Transverse colon (tissue), 4 donors: Measurements from ENCODE around the gene PRMT2.

Experiments
- CTCF ChIP-seq, 5 experiments: fragments of 200-600 bp in 3 of 5; fragments of 450-650 bp in 2 of 5; sonication (generic) in 3 of 5; IDR thresholded peaks; 1 replicate in 2 of 5; 2 replicates in 3 of 5; pipeline ENCODE4 v1.5.1; 2016 to 2017; ENCODE audit warnings: antibody characterized with exemption in 5 of 5, inconsistent platforms in 3 of 5, mild to moderate bottlenecking in 2 of 5, moderate library complexity in 1 of 5
- EP300 ChIP-seq: sonication (generic); formaldehyde crosslinking; IDR thresholded peaks from one replicate; pipeline ENCODE4 v1.6.1; 2017; ENCODE audit warnings: antibody characterized with exemption, low read depth
- POLR2A ChIP-seq: fragments of 450-650 bp; IDR thresholded peaks from one replicate; pipeline ENCODE4 v1.6.1; 2016; ENCODE audit warnings: antibody characterized with exemption, mild to moderate bottlenecking, moderate library complexity
- POLR2AphosphoS5 ChIP-seq, 3 donors: sonication (generic); formaldehyde crosslinking; IDR thresholded peaks; one replicate each; pipeline ENCODE4 v1.6.1; 2016; ENCODE audit warnings: antibody characterized with exemption in 3 of 3

- TF ChIP-seq CTCF (IDR thresholded peaks at IDR 0.05) (no peak), POLR2A (no peak), POLR2AphosphoS5 (IDR thresholded peaks at IDR 0.05) (no peak), EP300 (no peak)
Measured at GRCh38 chr21:46608672-46609111, 26.8 kb upstream of the PRMT2 start.
